Measurements from ENCODE around the gene AOPEP. TPM values are rescaled to one million over a fixed set of nuclear protein-coding genes. Genes with fewer than 3 reads are reported as not detected.
A peak's percentile ranks its signal among the peaks of the same experiment; 100 is the strongest.

The AOPEP gene
- total and polyA plus RNA-seq, 2 of the 13 experiments (the other 11 are each of a cell fraction or from before 2014, with no cell fraction given): 22.2 to 41.6 TPM

DNA sequence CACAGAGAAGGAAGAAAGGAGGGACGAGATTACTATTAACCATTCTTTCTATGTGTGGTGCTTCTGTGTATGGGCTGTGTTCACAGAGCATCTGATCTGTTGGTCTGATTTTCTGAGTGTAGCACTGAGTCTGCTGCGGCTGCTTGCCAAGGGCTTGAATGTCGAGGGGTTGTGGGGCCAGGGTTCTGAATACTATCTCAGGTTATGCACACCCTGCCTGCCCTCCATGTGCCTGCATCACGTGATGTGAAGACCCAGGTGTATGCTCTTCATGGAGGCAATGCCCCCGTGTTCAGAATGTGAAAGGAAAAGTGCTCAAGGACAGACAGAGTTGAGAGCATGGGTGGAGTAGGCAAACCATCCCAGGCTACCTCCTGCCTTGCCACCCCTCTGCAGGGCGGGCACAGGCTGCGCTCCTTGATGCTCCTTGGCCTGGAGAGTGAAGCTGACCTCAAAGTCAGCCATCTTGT is 336.1 kb downstream of the AOPEP start (continued):
- no peak for TF ChIP-seq ZNF136 (CRISPR knock-in tag; IDR thresholded peaks at IDR 0.05; ENCODE audit: low read depth)
- TF ChIP-seq, protein P1, sequence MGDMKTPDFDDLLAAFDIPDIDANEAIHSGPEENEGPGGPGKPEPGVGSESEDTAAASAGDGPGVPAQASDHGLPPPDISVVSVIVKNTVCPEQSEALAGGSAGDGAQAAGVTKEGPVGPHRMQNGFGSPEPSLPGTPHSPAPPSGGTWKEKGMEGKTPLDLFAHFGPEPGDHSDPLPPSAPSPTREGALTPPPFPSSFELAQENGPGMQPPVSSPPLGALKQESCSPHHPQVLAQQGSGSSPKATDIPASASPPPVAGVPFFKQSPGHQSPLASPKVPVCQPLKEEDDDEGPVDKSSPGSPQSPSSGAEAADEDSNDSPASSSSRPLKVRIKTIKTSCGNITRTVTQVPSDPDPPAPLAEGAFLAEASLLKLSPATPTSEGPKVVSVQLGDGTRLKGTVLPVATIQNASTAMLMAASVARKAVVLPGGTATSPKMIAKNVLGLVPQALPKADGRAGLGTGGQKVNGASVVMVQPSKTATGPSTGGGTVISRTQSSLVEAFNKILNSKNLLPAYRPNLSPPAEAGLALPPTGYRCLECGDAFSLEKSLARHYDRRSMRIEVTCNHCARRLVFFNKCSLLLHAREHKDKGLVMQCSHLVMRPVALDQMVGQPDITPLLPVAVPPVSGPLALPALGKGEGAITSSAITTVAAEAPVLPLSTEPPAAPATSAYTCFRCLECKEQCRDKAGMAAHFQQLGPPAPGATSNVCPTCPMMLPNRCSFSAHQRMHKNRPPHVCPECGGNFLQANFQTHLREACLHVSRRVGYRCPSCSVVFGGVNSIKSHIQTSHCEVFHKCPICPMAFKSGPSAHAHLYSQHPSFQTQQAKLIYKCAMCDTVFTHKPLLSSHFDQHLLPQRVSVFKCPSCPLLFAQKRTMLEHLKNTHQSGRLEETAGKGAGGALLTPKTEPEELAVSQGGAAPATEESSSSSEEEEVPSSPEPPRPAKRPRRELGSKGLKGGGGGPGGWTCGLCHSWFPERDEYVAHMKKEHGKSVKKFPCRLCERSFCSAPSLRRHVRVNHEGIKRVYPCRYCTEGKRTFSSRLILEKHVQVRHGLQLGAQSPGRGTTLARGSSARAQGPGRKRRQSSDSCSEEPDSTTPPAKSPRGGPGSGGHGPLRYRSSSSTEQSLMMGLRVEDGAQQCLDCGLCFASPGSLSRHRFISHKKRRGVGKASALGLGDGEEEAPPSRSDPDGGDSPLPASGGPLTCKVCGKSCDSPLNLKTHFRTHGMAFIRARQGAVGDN (CRISPR knock-in tag; IDR thresholded peaks at IDR 0.05): peak; percentile 33; the same call in 1 of the 2 replicates
- TF ChIP-seq, protein P2, sequence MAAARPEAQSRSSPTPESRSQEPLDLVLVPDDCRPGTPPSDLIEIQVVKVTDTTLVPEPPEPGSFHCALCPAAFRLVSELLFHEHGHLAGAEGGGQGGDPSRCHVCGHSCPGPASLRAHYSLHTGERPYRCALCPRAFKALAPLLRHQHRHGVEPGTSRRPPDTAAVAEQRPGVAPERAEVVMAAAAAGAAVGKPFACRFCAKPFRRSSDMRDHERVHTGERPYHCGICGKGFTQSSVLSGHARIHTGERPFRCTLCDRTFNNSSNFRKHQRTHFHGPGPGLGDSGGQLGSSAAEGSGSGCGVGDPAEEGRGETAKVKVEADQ (CRISPR knock-in tag; IDR thresholded peaks at IDR 0.05; ENCODE audit: borderline replicate concordance): no peak
- TF ChIP-seq, protein P3, sequence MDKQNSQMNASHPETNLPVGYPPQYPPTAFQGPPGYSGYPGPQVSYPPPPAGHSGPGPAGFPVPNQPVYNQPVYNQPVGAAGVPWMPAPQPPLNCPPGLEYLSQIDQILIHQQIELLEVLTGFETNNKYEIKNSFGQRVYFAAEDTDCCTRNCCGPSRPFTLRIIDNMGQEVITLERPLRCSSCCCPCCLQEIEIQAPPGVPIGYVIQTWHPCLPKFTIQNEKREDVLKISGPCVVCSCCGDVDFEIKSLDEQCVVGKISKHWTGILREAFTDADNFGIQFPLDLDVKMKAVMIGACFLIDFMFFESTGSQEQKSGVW (CRISPR knock-in tag; IDR thresholded peaks at IDR 0.05; ENCODE audit: borderline replicate concordance): no peak
- TF ChIP-seq, protein P4, sequence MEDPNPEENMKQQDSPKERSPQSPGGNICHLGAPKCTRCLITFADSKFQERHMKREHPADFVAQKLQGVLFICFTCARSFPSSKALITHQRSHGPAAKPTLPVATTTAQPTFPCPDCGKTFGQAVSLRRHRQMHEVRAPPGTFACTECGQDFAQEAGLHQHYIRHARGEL (CRISPR knock-in tag; IDR thresholded peaks at IDR 0.05): no peak
- no peak for TF ChIP-seq HOXA3 (CRISPR knock-in tag; IDR thresholded peaks at IDR 0.05)
- TF ChIP-seq, protein P5, sequence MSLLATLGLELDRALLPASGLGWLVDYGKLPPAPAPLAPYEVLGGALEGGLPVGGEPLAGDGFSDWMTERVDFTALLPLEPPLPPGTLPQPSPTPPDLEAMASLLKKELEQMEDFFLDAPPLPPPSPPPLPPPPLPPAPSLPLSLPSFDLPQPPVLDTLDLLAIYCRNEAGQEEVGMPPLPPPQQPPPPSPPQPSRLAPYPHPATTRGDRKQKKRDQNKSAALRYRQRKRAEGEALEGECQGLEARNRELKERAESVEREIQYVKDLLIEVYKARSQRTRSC (CRISPR knock-in tag; IDR thresholded peaks at IDR 0.05; ENCODE audit: low read depth): no peak
- no peak for TF ChIP-seq RXRA (CRISPR knock-in tag; IDR thresholded peaks at IDR 0.05)
- no peak for TF ChIP-seq SOX6 (IDR thresholded peaks at IDR 0.05)
- no peak for TF ChIP-seq SOX6 (CRISPR knock-in tag; IDR thresholded peaks at IDR 0.05)
- TF ChIP-seq NFE2 (CRISPR knock-in tag; IDR thresholded peaks at IDR 0.05): no peak
- TF ChIP-seq RARG (CRISPR knock-in tag; IDR thresholded peaks at IDR 0.05; ENCODE audit: low read depth): no peak
- no peak for TF ChIP-seq NBN (conservative IDR thresholded peaks at IDR 0.05)
- TF ChIP-seq SCMH1 (CRISPR knock-in tag; IDR thresholded peaks at IDR 0.05; ENCODE audit: borderline replicate concordance): no peak
- TF ChIP-seq, protein P6, sequence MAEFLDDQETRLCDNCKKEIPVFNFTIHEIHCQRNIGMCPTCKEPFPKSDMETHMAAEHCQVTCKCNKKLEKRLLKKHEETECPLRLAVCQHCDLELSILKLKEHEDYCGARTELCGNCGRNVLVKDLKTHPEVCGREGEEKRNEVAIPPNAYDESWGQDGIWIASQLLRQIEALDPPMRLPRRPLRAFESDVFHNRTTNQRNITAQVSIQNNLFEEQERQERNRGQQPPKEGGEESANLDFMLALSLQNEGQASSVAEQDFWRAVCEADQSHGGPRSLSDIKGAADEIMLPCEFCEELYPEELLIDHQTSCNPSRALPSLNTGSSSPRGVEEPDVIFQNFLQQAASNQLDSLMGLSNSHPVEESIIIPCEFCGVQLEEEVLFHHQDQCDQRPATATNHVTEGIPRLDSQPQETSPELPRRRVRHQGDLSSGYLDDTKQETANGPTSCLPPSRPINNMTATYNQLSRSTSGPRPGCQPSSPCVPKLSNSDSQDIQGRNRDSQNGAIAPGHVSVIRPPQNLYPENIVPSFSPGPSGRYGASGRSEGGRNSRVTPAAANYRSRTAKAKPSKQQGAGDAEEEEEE (CRISPR knock-in tag; IDR thresholded peaks at IDR 0.05; ENCODE audit: borderline replicate concordance): no peak
- TF ChIP-seq ZNF12 (CRISPR knock-in tag; IDR thresholded peaks at IDR 0.05): no peak
- TF ChIP-seq, protein P7, sequence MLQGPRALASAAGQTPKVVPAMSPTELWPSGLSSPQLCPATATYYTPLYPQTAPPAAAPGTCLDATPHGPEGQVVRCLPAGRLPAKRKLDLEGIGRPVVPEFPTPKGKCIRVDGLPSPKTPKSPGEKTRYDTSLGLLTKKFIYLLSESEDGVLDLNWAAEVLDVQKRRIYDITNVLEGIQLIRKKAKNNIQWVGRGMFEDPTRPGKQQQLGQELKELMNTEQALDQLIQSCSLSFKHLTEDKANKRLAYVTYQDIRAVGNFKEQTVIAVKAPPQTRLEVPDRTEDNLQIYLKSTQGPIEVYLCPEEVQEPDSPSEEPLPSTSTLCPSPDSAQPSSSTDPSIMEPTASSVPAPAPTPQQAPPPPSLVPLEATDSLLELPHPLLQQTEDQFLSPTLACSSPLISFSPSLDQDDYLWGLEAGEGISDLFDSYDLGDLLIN (CRISPR knock-in tag; IDR thresholded peaks at IDR 0.05; ENCODE audit: borderline replicate concordance): no peak
- TF ChIP-seq ZNF782 (CRISPR knock-in tag; IDR thresholded peaks at IDR 0.05; ENCODE audit: borderline replicate concordance): no peak
- TF ChIP-seq SOX5 (CRISPR knock-in tag; IDR thresholded peaks at IDR 0.05; ENCODE audit: borderline replicate concordance): no peak
- TF ChIP-seq GABPB1 (CRISPR knock-in tag; IDR thresholded peaks at IDR 0.05): 0 out of 2 replicates have a peak, but pooled peaks have one; percentile 15
- no peak for TF ChIP-seq NFE2L2 (IDR thresholded peaks at IDR 0.05; ENCODE audit: low read length)
